Hepatocyte (in vitro differentiated cells): ENCODE measurements around the gene MCM7. TPM values are rescaled to one million over a fixed set of nuclear protein-coding genes. Genes with fewer than 3 reads are reported as not detected.

Source experiments
- DNase-seq: peaks from one replicate; pipeline ENCODE4 v3.0.0-alpha.2; 2016; ENCODE audit warnings: low spot score
- H2AFZ ChIP-seq: fragments of 200-600 bp; sonication (generic); 2 replicates; pipeline ENCODE4 v1.6.0; 2016; ENCODE audit warnings: antibody characterized with exemption, mild to moderate bottlenecking
- H3K27ac ChIP-seq: fragments of 200-600 bp; sonication (generic); 2 replicates; pipeline ENCODE4 v1.5.1; 2016; ENCODE audit warnings: mild to moderate bottlenecking
- H3K27me3 ChIP-seq: fragments of 200-600 bp; sonication (generic); 2 replicates; pipeline ENCODE4 v1.6.1; 2016
- H3K36me3 ChIP-seq: fragments of 200-600 bp; sonication (generic); replicated peaks from 2 replicates; pipeline ENCODE4 v1.5.1; 2016; ENCODE audit warnings: low read depth; ENCODE audit not compliant: insufficient read depth
- H3K4me1 ChIP-seq: fragments of 200-600 bp; sonication (generic); 2 replicates; pipeline ENCODE4 v1.5.1; 2016; ENCODE audit warnings: mild to moderate bottlenecking, moderate library complexity; ENCODE audit not compliant: insufficient read depth
- H3K4me2 ChIP-seq: fragments of 200-600 bp; sonication (generic); 2 replicates; pipeline ENCODE4 v1.6.0; 2016
- H3K4me3 ChIP-seq: fragments of 200-600 bp; sonication (generic); 2 replicates; pipeline ENCODE4 v1.5.1; 2016; ENCODE audit warnings: mild to moderate bottlenecking
- H3K79me2 ChIP-seq: fragments of 200-600 bp; sonication (generic); 2 replicates; pipeline ENCODE4 v1.6.0; 2017; ENCODE audit warnings: mild to moderate bottlenecking
- H3K9me2 ChIP-seq: fragments of 200-600 bp; sonication (generic); replicated peaks from 2 replicates; pipeline ENCODE4 v1.6.0; 2017; ENCODE audit warnings: mild to moderate bottlenecking; ENCODE audit not compliant: insufficient read depth
- H3K9me3 ChIP-seq: fragments of 200-600 bp; sonication (generic); 2 replicates; pipeline ENCODE4 v1.5.1; 2016; ENCODE audit warnings: low read depth, mild to moderate bottlenecking
- H4K20me1 ChIP-seq: fragments of 200-600 bp; sonication (generic); 2 replicates; pipeline ENCODE4 v1.6.0; 2016; ENCODE audit warnings: mild to moderate bottlenecking; ENCODE audit not compliant: insufficient read depth, poor library complexity, severe bottlenecking
- CTCF ChIP-seq: fragments of 200-600 bp; sonication (generic); IDR thresholded peaks from 2 replicates; pipeline ENCODE4 v1.5.1; 2016; ENCODE audit warnings: antibody characterized with exemption, mild to moderate bottlenecking; ENCODE audit not compliant: poor library complexity
- EZH2 ChIP-seq: fragments of 200-600 bp; sonication (generic); IDR thresholded peaks from 2 replicates; pipeline ENCODE4 v1.6.1; 2016; ENCODE audit warnings: antibody characterized with exemption, mild to moderate bottlenecking, borderline replicate concordance
- EZH2phosphoT487 ChIP-seq: fragments of 200-600 bp; sonication (generic); IDR thresholded peaks from one replicate; pipeline ENCODE4 v1.6.1; 2018; ENCODE audit warnings: antibody characterized with exemption, mild to moderate bottlenecking, low read depth, moderate library complexity; ENCODE audit not compliant: unreplicated experiment, severe bottlenecking
- WGBS: methylation state at CpG from one replicate; pipeline ENCODE4 v1.1.6; 2016; ENCODE audit warnings: low lambda C conversion rate; ENCODE audit errors: missing lambda C conversion rate; 5-methylcytosine and 5-hydroxymethylcytosine counted together
- polyA plus RNA-seq: library from polyadenylated mRNA; unstranded; fragments of >200 nt; fragmentation: Nextera tagmentation; extraction: Ambion mirVana; gene quantifications from 2 replicates; pipeline ENCODE4 v1.2.1, GENCODE V29; 2016
- total RNA-seq: library from RNA; depleted of rRNA; stranded (reverse); fragments of >200 nt; gene quantifications from 2 replicates; pipeline ENCODE4 v1.2.3, GENCODE V29; 2014

Gene MCM7
- total and polyA plus RNA-seq, 2 experiments from 2014 or later = 42.1 to 49.3 TPM

- Histone ChIP-seq H3K4me3 (peak overlapping the region; percentile 77), H4K20me1 (peaks cover 17% of the 10 kb centered on the region), H3K9me2 (no peaks in the 10 kb centered on the region), H3K9me3 (peaks cover 5% of the 10 kb centered on the region), H2AFZ (no peak overlapping the region), H3K27me3 (no peaks in the 10 kb centered on the region), H3K4me2 (peak overlapping the region; percentile 90), H3K79me2 (peaks cover 72% of the 10 kb centered on the region), H3K4me1 (peaks cover 35% of the 10 kb centered on the region), H3K36me3 (peaks cover 24% of the 10 kb centered on the region), H3K27ac (peak overlapping the region; percentile 92)
- 75% methylated on average over 7 of the region's 7 CpGs for WGBS
- DNase-seq = peak; percentile 69
- no peak for TF ChIP-seq EZH2
- no peak for TF ChIP-seq EZH2phosphoT487
- no peak for TF ChIP-seq CTCF
Observed at GRCh38 chr7:100079024-100079560, 22.1 kb downstream of the MCM7 start.

GRCh38 chr7:100077205-100077604 lies 24.0 kb downstream of the MCM7 start:
- Histone ChIP-seq H3K4me2 (peak overlapping the region; percentile 90), H3K9me2 (no peaks in the 10 kb centered on the region), H3K9me3 (peaks cover 20% of the 10 kb centered on the region), H3K27me3 (no peaks in the 10 kb centered on the region), H3K27ac (peak overlapping the region; percentile 92), H4K20me1 (peaks cover 17% of the 10 kb centered on the region), H3K4me3 (no peak overlapping the region), H3K36me3 (peaks cover 36% of the 10 kb centered on the region), H2AFZ (no peak overlapping the region), H3K4me1 (peaks cover 30% of the 10 kb centered on the region), H3K79me2 (peaks cover 79% of the 10 kb centered on the region)
- no peak for TF ChIP-seq EZH2
- no peak for TF ChIP-seq CTCF
- TF ChIP-seq EZH2phosphoT487 = no peak
- 85% methylated on average over 4 of the region's 4 CpGs for WGBS
- DNase-seq = no peak

- Histone ChIP-seq H3K36me3 (peaks cover 54% of the 10 kb centered on the region), H3K4me2 (no peak overlapping the region), H3K27ac (no peak overlapping the region), H3K4me1 (peaks cover 25% of the 10 kb centered on the region), H3K4me3 (no peak overlapping the region), H2AFZ (no peak overlapping the region), H3K27me3 (no peaks in the 10 kb centered on the region), H3K9me3 (peaks cover 38% of the 10 kb centered on the region), H3K9me2 (no peaks in the 10 kb centered on the region), H4K20me1 (peaks cover 17% of the 10 kb centered on the region), H3K79me2 (peaks cover 75% of the 10 kb centered on the region)
- no peak for DNase-seq
- no peak for TF ChIP-seq EZH2
- TF ChIP-seq EZH2phosphoT487 = no peak
- TF ChIP-seq CTCF = no peak
- 96% methylated on average over 6 of the region's 6 CpGs for WGBS
Observed at GRCh38 chr7:100075418-100075817, 25.8 kb downstream of the MCM7 start.
